ENCODE data around the gene KRTAP5-11. TPM values are rescaled to one million over a fixed set of nuclear protein-coding genes. Genes with fewer than 3 reads are reported as not detected.
"Not testable (repeated sequence)": the region's sequence is repeated elsewhere in the genome, so short reads cannot be mapped to it uniquely, and the experiment has no call there.

Gene KRTAP5-11
- total and polyA plus RNA-seq, 2 of the 8 experiments (the other 6 are each of a cell fraction or from before 2014, with no cell fraction given), result not detected

- no peak for TF ChIP-seq EP300 (IDR thresholded peaks at IDR 0.05; ENCODE audit: borderline replicate concordance in 1 of 2, low read depth in 2 of 2, low read length in 2 of 2)
- TF ChIP-seq USF2 (IDR thresholded peaks at IDR 0.05; ENCODE audit: low read length), result no peak
- no peak for TF ChIP-seq POU5F1 (IDR thresholded peaks at IDR 0.05; ENCODE audit: low read depth, low read length)
- TF ChIP-seq MAFK (IDR thresholded peaks at IDR 0.05; ENCODE audit: low read depth, low read length), result no peak
Measured at GRCh38 chr11:71568704-71569349, 13.8 kb downstream of the KRTAP5-11 start (continued).

- FAIRE-seq; DNase-seq (ENCODE audit: low read depth in 1 of 2, low spot score in 2 of 2); H4K8ac ChIP-seq (ENCODE audit: extremely low read depth, insufficient read depth, low read length); H3K36me3 ChIP-seq (ENCODE audit: control insufficient read depth in 2 of 4, insufficient read depth in 4 of 4, low read length in 3 of 4); H2BK5ac ChIP-seq (ENCODE audit: low read depth, low read length); H4K20me1 ChIP-seq (replicated peaks in 1 of 2; ENCODE audit: control insufficient read depth in 1 of 2, insufficient read depth in 2 of 2, low read length in 2 of 2); H3K79me1 ChIP-seq (ENCODE audit: low read depth, low read length); H2BK12ac ChIP-seq (ENCODE audit: low read depth, low read length); H3K9ac ChIP-seq (replicated peaks in 1 of 4; ENCODE audit: extremely low read depth in 1 of 4, low read depth in 3 of 4, low read length in 3 of 4); H4K5ac ChIP-seq (ENCODE audit: insufficient read length, low read depth, low read length); H4K91ac ChIP-seq (replicated peaks; ENCODE audit: insufficient read length, low read length); H2BK20ac ChIP-seq (ENCODE audit: low read length); H3K4me1 ChIP-seq (replicated peaks in 1 of 4; ENCODE audit: control insufficient read depth in 3 of 4, insufficient read depth in 4 of 4, low read length in 3 of 4); H3K4ac ChIP-seq (replicated peaks; ENCODE audit: insufficient read length, low read depth, low read length); H2AFZ ChIP-seq (ENCODE audit: low read length); H3K56ac ChIP-seq (replicated peaks; ENCODE audit: insufficient read length, low read depth, low read length); H3K23ac ChIP-seq (ENCODE audit: insufficient read length); POLR2A ChIA-PET (ENCODE audit: partially characterized antibody); H3K27ac ChIP-seq (ENCODE audit: low read depth, low read length); H2BK120ac ChIP-seq (replicated peaks; ENCODE audit: low read depth, low read length); H3K4me3 ChIP-seq (ENCODE audit: extremely low read depth in 1 of 4, insufficient read depth in 2 of 4, low read depth in 3 of 4, low read length in 4 of 4); H3K79me2 ChIP-seq (ENCODE audit: control insufficient read depth in 1 of 2, insufficient read depth in 2 of 2, low read length in 2 of 2); H2AK5ac ChIP-seq (ENCODE audit: low read depth, low read length); H3K9me3 ChIP-seq (ENCODE audit: insufficient read depth in 2 of 2, low read depth in 1 of 2, low read length in 1 of 2); H2BK15ac ChIP-seq (ENCODE audit: low read length); H3K14ac ChIP-seq (ENCODE audit: insufficient read length); H3K4me2 ChIP-seq (ENCODE audit: insufficient read depth in 1 of 2, low read depth in 2 of 2, low read length in 2 of 2); H3K27me3 ChIP-seq (replicated peaks in 1 of 4; ENCODE audit: control insufficient read depth in 3 of 4, extremely low read depth in 1 of 4, insufficient read depth in 3 of 4, low read length in 3 of 4); H3K23me2 ChIP-seq (ENCODE audit: low read depth, low read length): not testable (repeated sequence)
- CTCF ChIA-PET (ENCODE audit: partially characterized antibody), result interaction anchor here (0.6 to 2.6 kb wide), 3 partner anchors 13 to 1344 kb away, joined by 3 to 6 read pairs (median 3); no protein-coding TSS in a partner anchor
- H3K18ac ChIP-seq (ENCODE audit: extremely low read depth, low read length), result 0 out of 2 replicates have a peak overlapping the region, but pooled peaks have one; percentile 24
- 90% methylated on average over 8 of the region's 8 CpGs; no CpG with 5 or more reads in 1 of the 2 experiments for WGBS, 2 experiments (ENCODE audit: extremely low coverage in 1 of 2, insufficient coverage in 1 of 2, insufficient read length in 1 of 2, insufficient replicate concordance in 2 of 2, low coverage in 1 of 2, low lambda C conversion rate in 2 of 2, missing lambda C conversion rate in 1 of 2)
Measured at GRCh38 chr11:71567633-71568032, 15.0 kb downstream of the KRTAP5-11 start.

Measured in H1 (cell line).